Rectal smooth muscle tissue (tissue), 1 donor: ENCODE results near the gene ARL6IP1.
"Not testable (repeated sequence)": the region's sequence is repeated elsewhere in the genome, so short reads cannot be mapped to it uniquely, and the experiment has no call there.

Experiments used
- H3K27ac ChIP-seq: one replicate; pipeline ENCODE4 v1.7.0; 2013; ENCODE audit warnings: low read depth, low read length, inconsistent platforms
- H3K27me3 ChIP-seq: one replicate; pipeline ENCODE4 v1.7.0; 2013; ENCODE audit warnings: low read length; ENCODE audit not compliant: control insufficient read depth, insufficient read depth
- H3K36me3 ChIP-seq: one replicate; pipeline ENCODE4 v1.7.0; 2013; ENCODE audit warnings: low read length; ENCODE audit not compliant: control insufficient read depth, insufficient read depth
- H3K4me1 ChIP-seq: one replicate; pipeline ENCODE4 v1.7.0; 2013; ENCODE audit warnings: low read length; ENCODE audit not compliant: control insufficient read depth, insufficient read depth
- H3K4me3 ChIP-seq: one replicate; pipeline ENCODE4 v1.7.0; 2013; ENCODE audit warnings: low read length
- H3K9ac ChIP-seq: one replicate; pipeline ENCODE4 v1.7.0; 2013; ENCODE audit warnings: low read length

ARL6IP1 gene

DNA sequence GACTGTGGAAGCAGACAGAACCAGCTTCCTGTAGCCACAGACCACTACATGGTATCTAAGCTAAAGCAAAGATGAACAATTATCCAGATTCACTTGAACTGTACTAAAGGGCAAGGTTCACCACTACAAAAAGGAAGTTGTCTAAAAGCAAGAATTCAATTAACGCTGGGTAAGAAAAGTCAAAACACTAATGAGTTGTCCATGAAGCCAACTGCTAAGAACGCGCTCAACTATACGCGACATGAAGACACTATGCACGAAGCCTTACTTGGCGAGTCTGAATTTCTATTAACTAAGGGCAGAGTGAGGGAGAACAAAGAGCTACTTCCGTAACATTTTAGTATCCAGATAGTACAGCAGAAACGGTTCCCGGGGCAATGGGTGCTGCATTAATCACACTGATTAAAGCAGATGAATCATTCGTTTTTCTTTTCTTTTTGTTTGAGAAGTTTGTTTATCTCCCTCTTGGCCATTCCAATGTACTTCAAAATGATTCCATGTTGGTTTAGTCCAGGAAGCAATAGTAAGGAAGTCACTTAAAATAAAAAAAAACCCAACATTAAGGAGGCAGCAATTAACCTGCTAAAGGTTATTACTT, 8.4 kb downstream of the ARL6IP1 start:
- peaks cover 18% of the 10 kb centered on the region for H3K36me3 ChIP-seq
- H3K27ac ChIP-seq: no peak overlapping the region
- no peak overlapping the region for H3K9ac ChIP-seq
- no peak overlapping the region for H3K4me3 ChIP-seq
- H3K27me3 ChIP-seq: no peaks in the 10 kb centered on the region
- H3K4me1 ChIP-seq: peaks cover 9% of the 10 kb centered on the region

DNA sequence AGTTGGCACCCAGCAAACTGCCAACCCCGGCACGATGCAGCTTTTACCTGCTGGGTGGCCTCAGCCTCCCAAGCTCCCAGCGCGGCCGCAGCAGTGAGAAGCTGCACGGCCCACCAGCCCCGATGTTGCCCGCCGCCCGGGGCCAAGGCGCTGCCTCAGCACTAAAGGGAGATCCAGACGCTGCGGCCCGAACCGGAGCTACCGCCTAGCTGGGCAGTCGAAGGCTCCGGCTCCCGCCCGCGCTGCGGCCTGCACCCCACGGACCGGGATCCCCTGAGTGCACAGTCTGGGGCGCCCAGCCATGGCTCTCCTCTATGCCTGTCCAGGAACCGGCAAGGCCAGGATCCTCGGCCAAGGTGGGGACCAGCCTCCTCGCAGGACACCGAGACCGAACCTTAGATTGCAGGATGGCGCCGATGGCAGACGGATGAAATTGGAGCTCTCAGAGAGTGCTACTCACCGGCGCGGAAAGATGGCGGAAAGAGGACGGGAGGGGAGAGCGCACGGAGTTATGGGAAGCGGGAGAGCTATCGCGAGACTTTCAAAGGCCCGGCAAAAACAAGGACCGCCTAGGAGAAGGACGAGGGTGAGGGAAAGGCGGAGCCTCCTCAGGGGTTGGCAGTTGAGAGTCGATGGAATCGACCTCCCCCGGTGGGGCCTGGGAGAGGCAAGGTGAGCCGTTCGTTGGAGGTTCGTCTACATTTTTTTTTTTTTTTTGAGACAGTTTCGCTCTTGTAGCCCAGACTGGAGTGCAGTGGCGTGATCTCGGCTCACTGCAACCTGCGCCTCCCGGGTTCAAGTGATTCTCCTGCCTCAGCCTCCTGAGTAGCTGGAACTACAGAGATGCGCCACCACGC, 11.3 kb downstream of the ARL6IP1 start, which contains the start of gene RPS15A:
RPS15A (minus strand) TSS at position 485 of the 857 bp plus-strand sequence. CDS start 1,221 bp downstream, outside the sequence.
- Histone ChIP-seq H3K36me3 (peaks cover 19% of the 10 kb centered on the region), H3K9ac (peak within 1 kb of the TSS; percentile 97), H3K27ac (peak within 1 kb of the TSS; percentile 84), H3K4me3 (peak within 1 kb of the TSS; percentile 95), H3K27me3 (no peaks in the 10 kb centered on the region), H3K4me1 (peaks cover 12% of the 10 kb centered on the region)

DNA sequence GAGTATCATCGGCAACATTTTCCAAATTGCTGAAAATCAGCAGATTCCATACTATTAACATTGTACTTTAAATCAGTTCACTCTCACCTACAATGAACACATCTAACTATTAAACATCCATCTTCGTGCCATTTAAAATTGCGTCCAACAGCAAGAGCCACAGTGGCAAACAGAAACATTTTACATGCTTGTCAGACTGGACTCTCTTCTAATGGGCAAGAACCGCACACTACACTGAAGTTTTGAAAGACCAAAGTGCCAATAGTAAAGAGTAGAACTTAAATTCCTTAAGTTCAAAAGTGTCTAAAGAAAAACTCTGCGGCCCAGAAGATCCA, 11.9 kb downstream of the ARL6IP1 start:
- Histone ChIP-seq H3K9ac (peak overlapping the region; percentile 97), H3K27ac (peak overlapping the region; percentile 84), H3K4me3 (peak overlapping the region; percentile 95), H3K4me1 (peaks cover 12% of the 10 kb centered on the region), H3K27me3 (no peaks in the 10 kb centered on the region), H3K36me3 (peaks cover 18% of the 10 kb centered on the region)

DNA sequence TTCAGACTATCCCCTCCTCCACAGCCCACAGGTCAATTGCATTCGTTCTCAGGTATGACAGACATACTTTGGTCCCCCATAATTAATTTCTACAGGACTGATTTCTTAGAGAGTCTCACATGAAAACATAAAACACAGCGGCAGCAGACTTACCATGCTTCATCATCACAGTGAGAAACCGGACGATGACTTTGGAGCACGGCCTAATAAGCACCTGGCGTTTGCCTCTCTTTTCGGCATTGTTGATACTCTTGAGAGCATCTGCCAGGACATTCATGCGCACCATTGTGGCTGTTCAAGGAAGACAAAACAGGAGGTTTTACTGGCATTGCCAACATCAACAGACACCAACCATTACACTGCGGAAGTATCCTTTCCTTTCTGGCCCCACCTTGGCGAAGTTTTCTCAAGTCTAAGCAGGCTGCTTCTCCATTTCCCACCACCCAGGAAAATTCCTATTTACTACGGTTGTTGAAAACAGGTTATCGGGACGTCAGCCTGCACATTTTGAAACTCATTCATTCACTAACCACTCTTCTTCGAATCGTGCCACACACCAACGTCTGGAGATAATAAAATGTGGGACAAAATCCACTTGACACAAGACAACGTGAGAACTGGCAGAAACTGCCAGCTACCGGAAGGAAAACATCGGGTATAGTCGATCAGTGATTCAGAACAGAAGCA, 12.4 kb downstream of the ARL6IP1 start:
- peak overlapping the region; percentile 97 for H3K9ac ChIP-seq
- no peaks in the 10 kb centered on the region for H3K27me3 ChIP-seq
- H3K27ac ChIP-seq: peak overlapping the region; percentile 84
- H3K4me3 ChIP-seq: peak overlapping the region; percentile 95
- H3K36me3 ChIP-seq: peaks cover 14% of the 10 kb centered on the region
- peaks cover 12% of the 10 kb centered on the region for H3K4me1 ChIP-seq

DNA sequence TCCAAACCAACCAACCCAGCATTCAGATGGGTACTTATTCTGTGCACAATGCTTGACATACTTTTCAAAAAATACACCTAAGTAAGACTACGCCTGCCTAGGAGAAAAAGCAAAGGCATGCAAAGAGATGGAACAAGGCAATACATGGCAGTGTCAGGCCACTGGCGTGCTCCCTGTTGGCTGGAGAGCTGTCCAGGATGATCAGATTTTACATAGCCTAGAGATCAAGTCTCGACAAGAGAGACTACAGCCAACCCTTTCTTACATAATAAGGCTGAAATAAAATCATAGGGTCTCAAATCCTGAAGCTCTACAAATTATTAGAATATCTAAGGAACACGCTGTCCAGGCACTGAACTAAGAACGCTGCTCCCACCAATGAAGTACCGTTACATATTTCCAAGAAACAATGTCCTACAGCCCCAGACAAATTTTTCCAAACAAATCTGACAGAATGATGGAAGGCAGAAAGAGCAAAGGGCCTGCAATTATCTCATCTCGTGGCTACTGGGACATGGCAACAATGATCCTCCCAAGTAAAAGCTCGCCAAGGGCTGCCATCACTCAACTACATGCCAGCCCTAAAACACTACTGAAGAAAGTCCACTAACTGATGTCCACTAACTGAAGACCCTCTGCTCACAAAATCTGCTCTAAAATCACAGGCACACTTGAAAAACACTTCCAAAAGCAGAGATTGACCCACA, 16.3 kb downstream of the ARL6IP1 start:
- Histone ChIP-seq H3K4me3 (no peak overlapping the region), H3K27me3 (no peaks in the 10 kb centered on the region), H3K36me3 (peaks cover 22% of the 10 kb centered on the region), H3K9ac (no peak overlapping the region), H3K4me1 (peaks cover 12% of the 10 kb centered on the region), H3K27ac (no peak overlapping the region)

DNA sequence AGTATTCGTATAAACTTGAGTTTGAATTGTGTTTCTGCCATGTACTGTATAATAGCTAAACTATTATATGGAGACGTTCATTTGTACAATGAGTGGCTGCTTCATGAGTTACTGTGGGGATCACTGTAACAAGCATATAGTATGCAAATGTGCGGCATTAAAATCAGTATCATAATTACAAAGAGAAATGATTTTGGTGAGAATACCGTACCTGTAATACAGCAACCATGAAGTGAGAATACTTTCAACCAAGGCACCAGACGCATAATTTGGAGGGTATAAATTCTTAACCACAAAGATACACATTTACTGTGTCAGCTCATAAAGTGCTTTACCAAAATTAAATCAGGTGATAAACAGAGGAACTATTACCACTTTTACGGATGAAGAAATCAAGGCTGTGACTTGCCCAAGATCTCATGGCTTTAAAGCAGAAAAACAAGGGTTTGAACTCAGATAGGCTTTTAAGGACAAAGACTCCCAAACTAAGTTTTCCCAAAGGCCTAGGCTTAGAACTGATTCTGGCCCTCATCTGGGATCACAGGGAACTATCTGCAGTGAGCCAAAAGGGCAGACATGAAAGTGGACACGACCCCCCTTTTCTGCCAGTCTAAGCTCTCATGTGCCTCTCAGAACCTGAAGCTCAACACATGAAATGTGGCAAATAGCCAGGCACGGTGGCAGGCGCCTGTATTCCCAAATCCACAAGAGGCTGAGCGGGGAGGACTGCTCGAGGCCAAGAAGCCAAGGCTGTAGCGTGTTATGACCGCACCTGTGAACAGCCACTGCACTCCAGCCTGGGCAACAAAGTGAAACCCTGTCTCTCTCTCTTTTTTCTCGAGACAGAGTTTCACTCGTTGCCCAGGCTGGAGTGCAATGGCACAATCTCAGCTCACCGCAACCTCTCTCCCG, 17.7 kb downstream of the ARL6IP1 start:
- no peak overlapping the region for H3K27ac ChIP-seq
- H3K4me1 ChIP-seq: peaks cover 5% of the 10 kb centered on the region
- no peaks in the 10 kb centered on the region for H3K27me3 ChIP-seq
- H3K4me3 ChIP-seq: no peak overlapping the region
- H3K9ac ChIP-seq: no peak overlapping the region
- H3K36me3 ChIP-seq: peaks cover 15% of the 10 kb centered on the region

DNA sequence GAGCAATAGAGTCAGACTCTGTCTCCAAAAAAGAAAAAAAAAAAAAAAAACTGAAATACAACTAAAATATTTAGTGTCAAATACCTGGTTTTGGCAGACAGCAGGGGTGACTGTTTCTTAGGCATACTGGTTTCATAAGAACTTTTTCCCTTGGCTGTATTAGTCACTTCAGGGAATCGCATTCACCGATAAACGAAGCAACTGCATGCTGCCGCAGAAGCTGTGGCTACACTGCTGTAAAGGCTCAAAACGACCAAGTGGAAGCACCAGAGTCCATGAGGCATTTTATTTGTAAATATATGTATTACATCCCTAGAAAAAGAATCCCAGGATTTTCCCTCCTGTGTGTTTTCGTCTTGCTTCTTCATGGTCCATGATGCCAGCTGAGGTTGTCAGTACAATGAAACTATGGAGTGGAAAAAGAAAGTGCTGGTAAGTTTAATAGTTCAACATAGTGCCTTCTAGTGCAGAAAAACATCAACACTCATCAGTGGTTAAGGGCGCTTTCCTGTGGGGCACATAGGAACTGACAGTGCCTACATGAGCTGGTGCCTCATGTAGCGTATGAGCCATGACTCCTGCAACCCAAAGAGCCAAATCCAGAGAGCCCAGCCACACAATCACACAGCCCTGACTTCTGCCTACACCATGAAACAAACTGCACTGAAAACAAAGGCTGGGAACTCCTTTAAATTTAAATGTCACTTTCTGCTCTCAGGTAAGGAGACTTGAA, 18.5 kb downstream of the ARL6IP1 start:
- H3K27me3 ChIP-seq: no peaks in the 10 kb centered on the region
- no peak overlapping the region for H3K4me3 ChIP-seq
- peaks cover 3% of the 10 kb centered on the region for H3K4me1 ChIP-seq
- peaks cover 15% of the 10 kb centered on the region for H3K36me3 ChIP-seq
- no peak overlapping the region for H3K27ac ChIP-seq
- no peak overlapping the region for H3K9ac ChIP-seq

DNA sequence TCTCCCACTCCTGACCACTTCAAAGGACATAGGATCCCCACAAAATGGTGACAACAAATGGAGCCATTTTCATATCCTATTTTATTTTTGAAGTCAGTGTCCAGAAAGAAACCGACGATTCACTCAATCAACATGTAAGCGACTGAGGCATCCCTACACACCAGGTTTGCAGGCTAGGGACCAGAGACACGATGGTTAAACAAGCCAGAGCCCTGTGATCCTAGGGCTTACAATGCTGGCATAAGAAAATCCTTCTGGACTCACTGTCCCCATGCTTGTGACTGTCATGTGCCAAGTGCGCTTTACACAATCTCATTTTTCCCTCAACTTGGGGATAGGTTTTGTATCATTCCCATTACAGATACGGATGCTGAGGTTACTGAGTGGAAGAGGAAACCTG, 20.1 kb downstream of the ARL6IP1 start:
- not testable (repeated sequence) for H3K4me3 ChIP-seq, H3K4me1 ChIP-seq, H3K9ac ChIP-seq, H3K27me3 ChIP-seq, H3K27ac ChIP-seq
- H3K36me3 ChIP-seq: peaks cover 15% of the 10 kb centered on the region

DNA sequence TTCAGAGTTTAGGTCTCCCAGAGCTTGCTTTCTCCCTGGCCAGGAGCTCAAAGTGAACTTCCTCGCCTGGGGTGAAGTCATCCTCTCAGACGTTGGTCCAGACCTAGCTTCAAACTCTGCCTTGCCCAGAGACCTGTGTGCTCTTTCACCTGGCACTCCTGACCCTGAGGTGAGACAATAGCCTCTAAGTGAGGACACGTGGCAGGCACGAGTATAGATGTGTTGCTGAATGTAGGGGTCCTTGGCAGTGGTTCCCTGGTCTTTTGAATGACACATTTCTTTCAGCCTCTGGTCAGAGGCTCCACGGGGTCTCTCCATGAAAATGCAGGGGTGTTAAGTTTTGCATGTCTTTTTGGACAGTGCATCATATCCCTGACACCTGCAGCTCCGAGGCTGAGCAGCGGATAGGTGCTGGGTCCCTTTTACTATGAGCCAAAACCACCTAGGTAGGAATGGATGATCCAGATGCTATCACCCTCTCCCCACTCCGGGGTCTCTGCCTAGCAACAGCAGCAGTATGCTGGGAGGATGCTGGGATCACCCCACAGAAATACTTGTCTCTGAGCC, 20.8 kb downstream of the ARL6IP1 start:
- H3K4me1 ChIP-seq, H3K27ac ChIP-seq, H3K4me3 ChIP-seq, H3K27me3 ChIP-seq, H3K9ac ChIP-seq: not testable (repeated sequence)
- peaks cover 10% of the 10 kb centered on the region for H3K36me3 ChIP-seq

DNA sequence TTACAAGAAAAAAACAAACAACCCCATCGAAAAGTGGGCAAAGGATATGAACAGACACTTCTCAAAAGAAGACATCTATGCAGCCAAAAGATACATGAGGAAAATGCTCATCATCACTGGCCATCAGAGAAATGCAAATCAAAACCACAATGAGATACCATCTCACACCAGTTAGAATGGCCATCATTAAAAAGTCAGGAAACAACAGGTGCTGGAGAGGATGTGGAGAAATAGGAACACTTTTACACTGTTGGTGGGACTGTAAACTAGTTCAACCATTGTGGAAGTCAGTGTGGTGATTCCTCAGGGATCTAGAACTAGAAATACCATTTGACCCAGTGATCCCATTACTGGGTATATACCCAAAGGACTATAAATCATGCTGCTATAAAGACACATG, 23.7 kb downstream of the ARL6IP1 start:
- H3K4me1 ChIP-seq, H3K27ac ChIP-seq, H3K27me3 ChIP-seq, H3K9ac ChIP-seq, H3K4me3 ChIP-seq, H3K36me3 ChIP-seq: not testable (repeated sequence)

DNA sequence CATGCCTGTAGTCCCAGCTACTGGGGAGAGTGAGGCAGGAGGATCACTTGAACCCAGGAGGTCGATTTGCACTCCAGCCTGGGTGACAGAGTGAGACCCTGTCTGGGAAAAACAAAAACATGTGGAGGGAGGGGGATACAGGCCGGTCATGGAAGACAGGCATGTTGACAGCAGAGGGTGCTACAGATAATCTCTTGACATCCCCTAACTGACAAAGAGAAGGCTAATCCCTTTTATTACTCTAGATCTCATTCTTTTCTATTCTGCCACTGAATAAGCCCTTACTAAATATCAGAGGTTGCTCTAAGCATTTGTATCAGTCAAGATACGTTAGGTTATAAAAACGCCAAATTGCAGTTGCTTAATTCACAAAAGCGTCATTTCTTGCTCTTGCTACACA, 25.0 kb downstream of the ARL6IP1 start:
- H3K4me3 ChIP-seq, H3K27ac ChIP-seq, H3K9ac ChIP-seq, H3K27me3 ChIP-seq, H3K4me1 ChIP-seq, H3K36me3 ChIP-seq: not testable (repeated sequence)
